ENCODE results near the gene WDR54.
"Not testable (repeated sequence)": the region's sequence is repeated elsewhere in the genome, so short reads cannot be mapped to it uniquely, and the experiment has no call there.

Gene WDR54

GRCh38 chr2:74413001-74413698, 8.4 kb upstream of the WDR54 start:
- no peak for DNase-seq

GRCh38 chr2:74414441-74414840, 7.1 kb upstream of the WDR54 start:
- DNase-seq: no peak

DNA sequence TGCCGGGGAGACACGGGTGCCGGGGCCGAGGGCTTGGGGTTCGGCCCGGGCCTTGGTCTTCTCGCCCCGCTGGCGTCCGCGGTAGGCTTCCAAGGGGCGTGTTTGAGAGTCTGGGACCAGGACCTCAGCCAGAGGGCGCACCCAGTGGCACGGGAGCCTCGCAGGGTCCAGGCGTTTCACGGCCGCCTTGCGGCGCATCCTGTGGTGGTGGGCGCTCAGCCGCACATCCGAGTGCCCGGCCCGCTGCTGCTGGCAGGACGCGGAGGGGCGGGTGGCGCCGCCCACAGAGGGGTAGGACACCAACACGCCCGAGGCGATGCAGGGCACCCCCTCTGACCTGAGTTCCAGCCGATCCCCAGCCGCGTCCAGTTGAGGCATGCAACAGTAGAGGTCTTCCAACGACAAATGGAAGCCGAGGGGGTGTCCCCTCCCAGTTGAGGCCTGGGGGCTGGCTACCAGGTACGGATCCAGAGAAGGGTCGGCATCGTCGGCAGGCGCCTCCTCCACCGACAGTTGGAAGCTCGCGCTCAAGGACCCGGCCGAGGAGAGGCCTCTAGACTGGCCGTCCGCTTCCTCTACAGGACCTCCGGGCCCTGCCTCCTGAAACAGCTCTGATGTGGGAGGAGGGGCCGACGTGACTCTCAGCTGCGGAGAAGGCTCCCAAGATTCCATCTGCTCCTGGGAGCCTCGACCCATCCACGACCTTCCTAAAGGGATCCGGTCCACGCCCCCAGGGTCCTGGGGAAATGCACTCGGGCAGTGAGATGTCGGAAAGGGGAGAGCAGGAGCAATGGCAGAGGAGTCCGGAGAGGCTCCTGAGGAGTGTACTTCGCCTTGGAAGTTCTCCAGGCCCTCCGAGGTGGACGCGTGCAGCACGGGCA, 6.4 kb upstream of the WDR54 start:
- no peak for DNase-seq

DNA sequence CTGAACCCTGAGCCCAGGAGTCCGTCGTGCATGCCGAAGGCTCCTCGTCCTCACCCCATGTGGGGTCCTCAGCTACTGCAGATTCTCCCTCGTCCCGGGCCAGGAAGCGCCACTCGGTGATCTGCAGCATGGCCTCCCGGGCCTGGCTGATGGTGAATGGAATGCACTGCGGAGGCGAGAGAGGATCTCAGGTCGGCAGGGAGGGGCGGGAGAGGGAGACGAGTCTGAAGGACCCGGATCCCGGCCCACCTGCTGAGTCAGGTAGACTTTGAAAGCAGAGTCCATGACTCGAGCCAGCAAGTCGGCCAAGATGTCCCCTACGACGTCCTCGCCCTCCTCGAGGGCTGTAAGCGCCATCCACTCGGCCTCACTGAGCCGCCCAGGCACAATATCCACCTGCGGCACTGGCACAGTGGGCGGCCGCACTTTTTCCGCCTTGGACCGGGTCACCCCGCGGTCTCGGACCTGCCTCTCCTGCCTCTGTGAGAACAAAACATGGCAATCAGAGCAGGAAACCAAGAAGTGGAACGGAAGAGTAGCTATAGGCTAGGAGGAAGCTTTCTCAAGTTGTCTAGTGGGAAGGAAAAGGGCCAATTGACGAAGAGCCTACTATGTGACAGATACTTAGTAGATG, 5.7 kb upstream of the WDR54 start:
- DNase-seq: no peak

GRCh38 chr2:74416778-74417177, 4.8 kb upstream of the WDR54 start:
- no peak for DNase-seq

DNA sequence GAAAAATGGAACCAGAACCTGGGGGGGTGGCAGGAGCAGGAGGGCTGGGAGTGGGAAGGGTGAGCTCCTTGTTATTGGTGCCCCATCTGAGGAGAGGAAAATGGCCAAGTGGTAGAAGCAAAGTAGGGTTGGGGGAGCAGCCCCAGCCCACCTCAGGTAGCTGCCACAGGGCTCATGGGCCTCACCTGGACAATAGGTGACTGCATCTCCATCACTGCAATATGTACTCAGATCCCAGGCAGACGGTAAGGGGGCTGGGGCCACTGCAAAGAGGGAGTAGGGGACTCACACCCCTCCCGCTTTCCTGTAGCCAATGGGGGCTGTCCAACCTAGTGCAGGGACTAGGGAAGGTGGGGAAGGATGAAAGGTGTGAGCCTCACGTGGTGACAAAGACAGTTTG, 4.3 kb upstream of the WDR54 start:
- no peak for DNase-seq

- no peak for DNase-seq
These were observed 3.8 kb upstream of the WDR54 start for GRCh38 chr2:74417763-74418162.

- no peak for DNase-seq
These were observed 3.2 kb upstream of the WDR54 start for GRCh38 chr2:74418312-74418711.

GRCh38 chr2:74419345-74419744, 2.2 kb upstream of the WDR54 start:
- no peak for DNase-seq

GRCh38 chr2:74420006-74420405, 1.5 kb upstream of the WDR54 start:
- DNase-seq: no peak

GRCh38 chr2:74420443-74421103, 957 bp upstream of the WDR54 start:
- DNase-seq: not testable (repeated sequence)

DNA sequence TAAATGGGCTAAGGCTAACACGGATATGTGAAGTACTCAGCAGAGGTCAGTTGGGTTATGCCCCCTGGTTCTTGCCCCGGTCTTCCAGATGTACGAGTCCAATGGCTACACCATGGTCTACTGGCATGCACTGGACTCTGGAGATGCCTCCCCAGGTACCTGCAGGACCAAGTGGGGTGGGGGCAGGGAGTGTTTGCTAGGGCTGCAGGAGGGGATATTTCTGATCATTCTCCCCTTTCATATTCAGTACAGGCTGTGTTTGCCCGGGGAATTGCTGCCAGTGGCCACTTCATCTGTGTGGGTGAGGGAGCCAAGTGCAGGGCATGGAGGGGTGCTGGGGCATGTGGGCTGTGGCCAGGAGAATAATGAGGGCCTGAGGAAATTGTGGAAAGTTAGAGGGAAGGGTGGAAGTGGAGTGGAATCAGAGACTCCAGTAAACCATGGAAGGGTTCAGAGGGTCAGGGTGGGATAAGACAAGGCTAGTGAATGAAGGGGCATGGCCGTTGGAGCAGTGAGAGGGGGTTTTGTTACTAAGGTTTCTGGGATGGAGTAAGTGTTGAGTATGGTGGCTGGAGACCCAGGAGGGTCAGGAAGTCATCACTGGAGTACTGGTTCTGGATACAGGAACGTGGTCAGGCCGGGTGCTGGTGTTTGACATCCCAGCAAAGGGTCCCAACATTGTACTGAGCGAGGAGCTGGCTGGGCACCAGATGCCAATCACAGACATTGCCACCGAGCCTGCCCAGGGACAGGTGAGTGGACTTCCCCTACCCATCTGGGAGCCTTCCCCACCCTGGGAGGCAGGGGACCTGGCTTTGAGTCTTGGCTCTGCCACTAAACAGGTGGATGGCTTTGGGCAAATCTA, 1.9 kb downstream of the WDR54 start:
- DNase-seq: no peak

DNA sequence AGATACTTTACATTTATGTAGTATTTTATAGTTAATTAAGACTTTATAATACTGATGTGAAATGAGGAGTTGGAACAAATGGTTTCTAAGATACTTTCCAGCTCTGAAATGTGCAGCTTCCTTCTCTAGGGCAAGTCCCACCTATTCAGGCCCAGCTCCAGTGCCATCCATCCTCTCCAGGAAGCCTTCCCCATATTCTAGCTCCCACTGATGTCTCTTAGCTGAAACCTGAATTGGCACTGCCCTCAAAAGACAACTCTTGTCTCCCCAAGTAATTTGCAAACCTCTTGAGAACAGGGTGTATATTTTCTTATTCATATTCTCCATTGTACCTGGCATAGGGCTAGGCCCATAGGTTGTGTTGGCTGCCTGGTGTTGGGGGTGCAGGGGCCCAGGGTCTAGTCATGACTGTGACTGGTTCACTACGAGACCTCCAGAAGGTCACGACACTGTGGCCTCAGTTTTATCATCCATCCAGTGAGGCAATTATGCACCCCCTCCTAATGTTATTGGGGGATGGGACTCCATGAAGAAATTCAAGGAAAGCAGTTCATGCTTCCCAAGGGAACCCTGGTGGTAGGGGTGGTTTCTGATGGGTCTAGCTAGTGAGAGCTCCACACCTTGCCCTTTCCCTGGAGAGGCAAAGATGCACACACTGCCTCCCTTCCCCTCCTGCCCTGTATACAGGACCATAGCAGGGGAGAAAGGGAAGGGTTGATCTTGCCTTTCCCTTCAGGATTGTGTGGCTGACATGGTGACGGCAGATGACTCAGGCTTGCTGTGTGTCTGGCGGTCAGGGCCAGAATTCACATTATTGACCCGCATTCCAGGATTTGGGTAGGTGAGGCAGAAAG, 2.8 kb downstream of the WDR54 start:
- DNase-seq: no peak

DNA sequence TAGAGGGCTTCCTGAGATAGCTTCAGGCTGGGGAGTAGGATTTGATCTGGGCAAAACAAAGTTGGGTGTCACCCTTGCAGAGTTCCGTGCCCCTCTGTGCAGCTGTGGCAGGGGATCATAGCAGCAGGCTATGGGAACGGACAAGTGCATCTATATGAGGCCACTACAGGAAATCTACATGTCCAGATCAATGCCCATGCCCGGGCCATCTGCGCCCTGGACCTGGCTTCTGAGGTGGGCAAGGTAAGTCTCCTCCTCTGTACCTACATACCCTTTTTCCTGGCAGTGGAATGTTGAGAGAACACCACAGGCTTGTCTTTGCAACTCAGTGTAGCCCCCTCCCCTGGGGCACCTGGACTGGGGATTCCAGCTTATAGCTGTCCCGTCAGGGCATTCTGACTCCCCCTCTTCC, 3.5 kb downstream of the WDR54 start:
- DNase-seq: no peak

DNA sequence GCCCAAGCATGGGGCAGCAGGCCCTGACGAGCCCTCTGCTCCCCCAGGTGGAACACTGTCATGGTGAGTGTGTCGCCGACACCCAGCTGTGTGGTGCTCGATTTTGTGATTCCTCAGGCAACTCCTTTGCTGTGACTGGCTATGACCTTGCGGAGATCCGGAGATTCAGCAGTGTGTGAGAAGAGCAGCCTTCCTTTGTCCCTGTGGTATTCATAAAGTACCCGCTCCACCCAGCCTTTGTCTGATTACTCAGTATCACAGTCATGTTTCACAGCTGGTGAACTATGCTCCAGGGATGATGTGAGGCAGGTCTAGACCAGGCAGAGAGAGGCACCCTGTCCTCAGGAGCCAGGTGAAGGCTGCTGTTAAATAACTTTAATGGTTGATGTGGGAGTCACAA, 4.0 kb downstream of the WDR54 start:
- DNase-seq: no peak

DNA sequence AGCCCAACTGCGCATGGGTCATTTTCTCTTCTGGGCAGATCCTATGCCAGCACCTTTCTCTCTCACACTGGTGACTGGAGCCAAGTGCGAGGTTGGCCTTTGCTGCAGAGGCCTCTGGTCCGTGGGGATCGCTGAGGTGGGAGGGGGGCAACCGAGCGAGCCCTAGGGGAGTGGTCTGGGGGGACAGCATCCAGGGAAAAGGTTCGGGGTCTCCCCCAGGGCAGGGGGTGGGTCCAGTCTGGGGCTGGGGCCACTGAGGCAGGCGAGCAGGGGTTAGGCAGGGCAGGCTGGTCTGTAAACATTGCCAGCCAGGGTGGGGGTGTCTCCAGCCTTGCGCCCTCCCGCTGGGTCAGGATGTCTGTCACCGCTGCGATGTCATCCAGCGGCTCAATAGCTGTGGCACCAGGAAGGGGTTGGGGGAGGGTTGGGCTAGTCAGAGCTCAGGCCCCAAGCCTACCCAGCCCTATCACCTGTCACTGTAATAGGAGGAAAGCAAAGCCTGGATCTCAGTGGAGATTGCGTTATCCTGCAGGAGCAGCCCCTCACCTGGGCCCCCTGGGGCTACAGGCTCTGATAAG, 4.7 kb downstream of the WDR54 start:
- DNase-seq: no peak

DNA sequence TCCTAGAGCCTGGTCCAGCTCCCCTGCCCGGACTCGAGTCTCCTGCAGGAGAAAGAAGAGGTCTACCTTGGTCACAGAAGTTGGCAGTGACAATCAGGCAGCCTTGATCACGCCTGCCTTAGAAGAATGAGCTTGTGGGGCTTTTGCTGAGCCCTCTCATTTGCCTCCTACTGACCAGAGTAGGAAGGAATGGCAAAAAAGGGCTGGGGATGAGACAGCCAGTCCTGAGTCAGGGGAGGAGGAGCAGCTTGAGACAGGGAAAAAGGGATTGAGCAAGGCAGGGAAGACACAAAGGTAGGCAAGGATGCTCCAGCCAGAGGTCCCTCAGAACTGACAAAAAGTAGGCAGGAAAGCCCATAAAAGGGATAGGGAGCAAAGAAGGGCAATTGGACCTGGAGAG, 6.0 kb downstream of the WDR54 start:
- DNase-seq: no peak

DNA sequence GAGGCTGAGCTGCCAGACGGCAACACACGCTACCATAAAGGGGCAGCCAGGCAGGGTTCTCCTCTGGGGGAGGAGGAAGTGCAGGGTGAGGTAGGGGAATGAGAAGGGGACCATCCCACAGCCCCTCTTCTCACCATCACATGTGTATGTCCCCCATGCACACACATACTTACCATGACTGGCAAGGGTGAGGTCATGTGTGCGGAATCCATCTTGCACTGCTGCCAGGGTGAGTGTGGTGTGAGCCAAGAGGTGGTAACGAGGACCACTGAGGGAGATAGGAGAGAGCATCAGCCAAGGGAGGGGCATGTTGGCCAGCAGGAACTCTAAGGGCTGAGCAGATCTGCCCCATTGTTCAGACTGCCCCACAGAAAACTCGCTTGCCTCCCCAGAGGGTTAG, 7.1 kb downstream of the WDR54 start:
- DNase-seq: no peak

DNA sequence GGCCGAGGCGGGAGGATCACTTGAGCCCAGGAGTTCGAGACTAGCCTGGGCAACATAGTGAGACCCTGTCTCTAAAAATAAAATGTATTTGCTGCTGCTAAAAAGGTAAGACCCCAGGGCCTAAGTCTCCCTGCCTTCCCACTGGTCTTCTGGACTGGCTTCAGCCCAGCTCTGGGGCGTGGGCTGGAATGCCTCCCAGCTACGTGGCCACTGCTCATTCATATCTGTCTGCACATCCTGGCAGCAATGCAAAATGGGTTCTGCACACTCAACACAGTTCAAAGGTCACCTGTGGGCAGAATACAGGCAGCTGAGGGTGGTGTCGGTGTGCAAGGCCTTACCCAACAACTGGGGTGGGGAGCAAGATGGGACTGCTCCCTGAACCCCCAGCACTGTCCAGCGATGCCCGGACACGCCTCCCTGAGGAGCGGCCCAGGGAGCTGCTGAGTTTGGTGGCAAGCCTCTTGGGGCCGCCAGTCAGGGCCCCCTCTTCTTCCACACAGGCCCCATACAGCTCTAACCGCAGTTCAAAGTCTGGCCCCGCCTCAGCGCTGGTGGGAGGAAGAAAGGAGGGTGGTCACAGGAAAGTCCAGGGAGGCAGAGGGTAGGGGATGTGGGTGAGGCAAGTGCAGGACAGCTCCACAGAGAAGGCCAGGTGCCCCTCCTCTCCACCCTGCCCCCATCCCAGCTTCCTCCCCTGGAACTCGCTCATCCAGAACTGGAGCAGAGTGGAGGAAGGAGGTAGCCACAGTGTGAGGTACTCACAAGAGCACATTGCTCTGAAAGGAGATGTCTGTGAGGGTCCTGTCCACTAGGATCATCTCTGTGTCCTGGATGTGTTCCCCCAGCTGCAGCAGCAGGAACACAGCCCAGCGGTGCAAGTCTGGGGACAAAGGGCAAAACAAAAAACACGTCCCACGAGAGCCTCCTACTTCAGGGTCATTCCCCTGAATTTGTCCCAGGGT, 8.2 kb downstream of the WDR54 start:
- DNase-seq: no peak

DNA sequence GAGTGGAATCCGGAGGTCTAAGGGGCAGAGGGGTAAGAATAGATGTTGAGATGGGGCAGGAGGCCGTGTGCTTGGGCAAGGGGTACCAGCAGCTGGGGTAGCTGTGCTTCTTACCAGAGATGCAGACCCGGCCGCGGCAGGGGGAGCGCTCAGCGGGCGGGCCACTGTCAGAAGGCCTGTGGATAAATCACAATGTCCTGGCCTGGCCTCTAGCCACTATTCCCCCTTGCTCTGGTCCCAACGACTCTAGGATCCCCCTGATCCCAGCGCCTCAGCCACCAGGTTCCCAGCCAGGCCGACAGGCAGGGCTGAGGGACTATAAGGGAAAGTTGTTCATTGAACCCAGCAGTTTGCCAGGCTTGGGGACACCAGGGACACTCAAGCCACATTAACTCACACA, 9.0 kb downstream of the WDR54 start:
- DNase-seq: no peak
